Ectodermal cell (in vitro differentiated cells): Measurements from ENCODE around the gene RPL13A.

Source experiments
- H3K27ac ChIP-seq: 2 replicates; pipeline ENCODE4 v1.7.0; 2013; ENCODE audit warnings: mild to moderate bottlenecking, low read depth, low read length; ENCODE audit not compliant: insufficient read depth, poor library complexity, severe bottlenecking
- H3K27me3 ChIP-seq: 2 replicates; pipeline ENCODE4 v1.7.0; 2013; ENCODE audit warnings: mild to moderate bottlenecking, low read length; ENCODE audit not compliant: insufficient read depth, control insufficient read depth, poor library complexity, severe bottlenecking
- H3K36me3 ChIP-seq: one replicate; pipeline ENCODE4 v1.7.0; 2013; ENCODE audit warnings: low read length; ENCODE audit not compliant: control insufficient read depth, insufficient read depth
- H3K4me1 ChIP-seq: one replicate; pipeline ENCODE4 v1.7.0; 2013; ENCODE audit warnings: low read length; ENCODE audit not compliant: control insufficient read depth, insufficient read depth
- H3K4me3 ChIP-seq: 2 replicates; pipeline ENCODE4 v1.7.0; 2013; ENCODE audit warnings: low read depth, low read length, control low read depth; ENCODE audit not compliant: insufficient read depth
- H3K9me3 ChIP-seq: 2 replicates; pipeline ENCODE4 v1.7.0; 2013; ENCODE audit warnings: mild to moderate bottlenecking, low read length, moderate library complexity; ENCODE audit not compliant: control insufficient read depth
- WGBS, 2 experiments: methylation state at CpG; one replicate each; pipeline ENCODE4 v1.1.7; 2013; ENCODE audit warnings: missing lambda C conversion rate in 2 of 2; 5-methylcytosine and 5-hydroxymethylcytosine counted together

RPL13A gene

GRCh38 chr19:49506575-49507105 is 19.2 kb downstream of the RPL13A start:
- Histone ChIP-seq H3K36me3 (no peaks in the 10 kb centered on the region), H3K27me3 (no peaks in the 10 kb centered on the region), H3K27ac (no peak overlapping the region), H3K4me1 (peaks cover 8% of the 10 kb centered on the region), H3K4me3 (no peak overlapping the region), H3K9me3 (no peaks in the 10 kb centered on the region)
- WGBS, 2 experiments: 30 to 31% methylated on average over 8 of the region's 8 CpGs

DNA sequence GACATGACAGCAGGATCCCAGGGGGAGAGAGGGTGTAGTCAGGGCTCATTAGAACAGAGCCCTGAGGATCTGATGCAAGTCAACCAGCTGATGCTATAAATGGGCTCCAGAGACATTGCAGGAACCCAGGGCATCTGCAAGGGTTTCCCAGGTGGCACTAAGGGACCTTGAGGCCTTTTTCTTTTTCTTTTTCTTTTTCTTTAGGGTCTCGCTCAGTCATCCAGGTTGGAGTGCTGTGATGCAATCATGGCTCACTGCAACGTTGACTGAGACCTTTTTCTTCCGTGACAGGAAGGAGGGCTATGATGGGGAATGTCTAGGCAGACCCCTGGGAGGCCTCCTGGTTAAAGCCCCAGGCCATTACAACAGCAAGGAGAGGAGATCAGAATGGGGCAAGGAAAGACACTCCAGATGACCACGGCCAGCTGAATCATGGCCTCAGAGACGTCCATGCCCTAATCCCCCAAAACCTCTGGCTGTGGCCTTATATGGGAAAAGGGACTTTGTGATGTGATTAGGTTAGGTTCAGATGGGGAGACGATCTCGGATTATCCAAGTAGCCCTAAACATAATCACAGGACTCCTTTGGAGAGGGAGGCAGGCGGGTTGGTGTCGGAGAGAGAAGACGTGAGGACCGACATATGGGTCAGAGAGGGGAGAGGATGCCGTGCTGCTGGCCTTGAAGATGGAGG is 20.5 kb downstream of the RPL13A start:
- H3K27ac ChIP-seq: no peak overlapping the region
- H3K4me1 ChIP-seq: peaks cover 11% of the 10 kb centered on the region
- H3K27me3 ChIP-seq: no peaks in the 10 kb centered on the region
- no peaks in the 10 kb centered on the region for H3K36me3 ChIP-seq
- H3K4me3 ChIP-seq: no peak overlapping the region
- WGBS, 2 experiments: 89 to 92% methylated on average over 12 of the region's 12 CpGs
- no peaks in the 10 kb centered on the region for H3K9me3 ChIP-seq

DNA sequence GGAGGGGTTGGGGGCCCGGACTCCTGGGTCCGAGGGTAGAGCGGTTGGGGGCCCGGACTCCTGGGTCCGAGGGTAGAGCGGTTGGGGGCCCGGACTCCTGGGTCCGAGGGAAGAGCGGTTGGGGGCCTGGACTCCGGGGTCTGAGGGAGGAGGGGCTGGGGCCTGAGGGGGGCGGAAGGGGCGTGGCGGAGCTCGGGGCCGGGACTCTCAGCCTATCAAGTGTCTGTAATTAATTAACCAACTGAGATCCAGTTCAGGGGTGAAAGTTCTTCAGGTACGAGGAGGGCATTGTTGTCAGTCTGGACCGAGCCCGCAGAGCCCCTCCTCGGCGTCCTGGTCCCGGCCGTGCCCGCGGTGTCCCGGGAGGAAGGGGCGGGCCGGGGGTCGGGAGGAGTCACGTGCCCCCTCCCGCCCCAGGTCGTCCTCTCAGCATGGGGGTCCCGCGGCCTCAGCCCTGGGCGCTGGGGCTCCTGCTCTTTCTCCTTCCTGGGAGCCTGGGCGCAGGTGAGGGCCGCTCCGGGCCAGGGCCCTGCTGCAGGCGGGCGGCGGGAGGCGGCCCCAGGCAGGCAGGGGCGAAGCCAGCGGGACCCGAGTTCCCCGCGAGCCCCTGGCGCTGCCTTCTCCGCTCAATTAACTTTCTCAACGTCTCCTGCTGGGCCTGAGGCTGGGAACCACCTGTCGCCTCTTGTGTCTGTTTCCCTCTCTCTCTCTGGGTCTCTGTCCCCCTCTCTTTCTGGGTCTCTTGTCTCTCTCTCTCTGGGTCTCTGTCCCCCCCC is 25.8 kb downstream of the RPL13A start:
- 0 to 1% methylated on average over 50 of the region's 50 CpGs for WGBS, 2 experiments
- no peaks in the 10 kb centered on the region for H3K9me3 ChIP-seq
- H3K4me3 ChIP-seq: peak overlapping the region; percentile 81
- H3K4me1 ChIP-seq: peaks cover 12% of the 10 kb centered on the region
- no peaks in the 10 kb centered on the region for H3K36me3 ChIP-seq
- no peak overlapping the region for H3K27ac ChIP-seq
- H3K27me3 ChIP-seq: no peaks in the 10 kb centered on the region

DNA sequence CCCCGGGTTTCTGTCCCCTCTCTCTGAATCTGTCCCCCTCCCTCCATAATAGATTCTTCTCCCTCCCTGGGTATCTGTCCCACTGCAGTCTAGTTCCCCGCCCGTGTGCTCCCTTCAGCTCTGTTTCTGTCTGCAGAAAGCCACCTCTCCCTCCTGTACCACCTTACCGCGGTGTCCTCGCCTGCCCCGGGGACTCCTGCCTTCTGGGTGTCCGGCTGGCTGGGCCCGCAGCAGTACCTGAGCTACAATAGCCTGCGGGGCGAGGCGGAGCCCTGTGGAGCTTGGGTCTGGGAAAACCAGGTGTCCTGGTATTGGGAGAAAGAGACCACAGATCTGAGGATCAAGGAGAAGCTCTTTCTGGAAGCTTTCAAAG is 26.3 kb downstream of the RPL13A start:
- Histone ChIP-seq H3K4me1 (peaks cover 12% of the 10 kb centered on the region), H3K9me3 (no peaks in the 10 kb centered on the region), H3K36me3 (no peaks in the 10 kb centered on the region), H3K27me3 (no peaks in the 10 kb centered on the region), H3K27ac (no peak overlapping the region), H3K4me3 (peak overlapping the region; percentile 81)
- 51 to 61% methylated on average over 11 to 12 of the region's 12 CpGs for WGBS, 2 experiments

DNA sequence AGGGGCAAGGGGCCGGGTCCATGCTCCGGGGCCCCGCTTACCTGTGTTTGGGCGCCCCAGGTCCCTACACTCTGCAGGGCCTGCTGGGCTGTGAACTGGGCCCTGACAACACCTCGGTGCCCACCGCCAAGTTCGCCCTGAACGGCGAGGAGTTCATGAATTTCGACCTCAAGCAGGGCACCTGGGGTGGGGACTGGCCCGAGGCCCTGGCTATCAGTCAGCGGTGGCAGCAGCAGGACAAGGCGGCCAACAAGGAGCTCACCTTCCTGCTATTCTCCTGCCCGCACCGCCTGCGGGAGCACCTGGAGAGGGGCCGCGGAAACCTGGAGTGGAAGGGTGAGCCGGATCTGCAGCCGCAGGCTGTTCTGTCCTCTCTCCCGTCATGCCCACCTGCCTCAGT is 26.7 kb downstream of the RPL13A start:
- Histone ChIP-seq H3K27ac (no peak overlapping the region), H3K9me3 (no peaks in the 10 kb centered on the region), H3K4me3 (peak overlapping the region; percentile 81), H3K4me1 (peaks cover 12% of the 10 kb centered on the region), H3K27me3 (no peaks in the 10 kb centered on the region), H3K36me3 (no peaks in the 10 kb centered on the region)
- 85 to 87% methylated on average over 21 of the region's 21 CpGs for WGBS, 2 experiments

GRCh38 chr19:49515767-49516166 is 28.4 kb downstream of the RPL13A start:
- Histone ChIP-seq H3K27ac (no peak overlapping the region), H3K9me3 (no peaks in the 10 kb centered on the region)
- WGBS, 2 experiments: 92 to 96% methylated on average over 4 of the region's 4 CpGs

DNA sequence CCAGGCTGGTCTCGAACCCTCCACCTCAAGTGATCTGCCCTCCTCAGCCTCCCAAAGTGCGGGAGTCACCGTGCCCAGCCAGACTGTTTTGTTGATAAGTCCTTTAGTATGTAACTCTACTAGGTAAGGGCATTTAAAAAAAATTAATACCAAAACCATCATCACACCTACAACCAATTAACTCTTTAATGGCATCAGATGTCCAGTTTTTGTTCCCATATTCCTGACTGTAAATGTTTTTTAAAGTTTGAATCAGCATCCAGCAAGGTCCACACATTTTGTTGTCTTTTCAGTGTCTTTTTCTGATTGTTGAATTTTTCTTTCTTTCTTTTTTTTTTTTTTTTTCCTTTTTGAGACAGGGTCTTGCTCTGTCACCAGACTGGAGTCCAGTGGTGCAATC is 30.6 kb downstream of the RPL13A start:
- Histone ChIP-seq H3K27me3 (no peaks in the 10 kb centered on the region), H3K27ac (no peak overlapping the region), H3K4me1 (peaks cover 6% of the 10 kb centered on the region), H3K36me3 (no peaks in the 10 kb centered on the region), H3K4me3 (no peak overlapping the region), H3K9me3 (no peaks in the 10 kb centered on the region)
- 87 to 97% methylated on average over 2 to 3 of the region's 3 CpGs for WGBS, 2 experiments

More at GRCh38 chr19:49515767-49516166, 28.4 kb downstream of the RPL13A start:
- H3K36me3 ChIP-seq: no peaks in the 10 kb centered on the region
- H3K4me3 ChIP-seq: no peak overlapping the region
- H3K27me3 ChIP-seq: no peaks in the 10 kb centered on the region
- peaks cover 12% of the 10 kb centered on the region for H3K4me1 ChIP-seq

GRCh38 chr19:49520705-49521319 is 33.4 kb downstream of the RPL13A start:
- no peaks in the 10 kb centered on the region for H3K27me3 ChIP-seq
- 95 to 96% methylated on average over 13 of the region's 13 CpGs for WGBS, 2 experiments
- no peak overlapping the region for H3K4me3 ChIP-seq
- H3K9me3 ChIP-seq: no peaks in the 10 kb centered on the region
- H3K4me1 ChIP-seq: no peaks in the 10 kb centered on the region
- H3K36me3 ChIP-seq: no peaks in the 10 kb centered on the region
- H3K27ac ChIP-seq: no peak overlapping the region

- Histone ChIP-seq H3K4me3 (no peak overlapping the region), H3K9me3 (no peaks in the 10 kb centered on the region), H3K36me3 (no peaks in the 10 kb centered on the region), H3K4me1 (no peaks in the 10 kb centered on the region), H3K27me3 (peaks cover 6% of the 10 kb centered on the region), H3K27ac (no peak overlapping the region)
- 94 to 96% methylated on average over 22 of the region's 22 CpGs for WGBS, 2 experiments
Measured at GRCh38 chr19:49524812-49525455, 37.5 kb downstream of the RPL13A start.
